ENCODE data around the gene MRPL11. TPM values are rescaled to one million over a fixed set of nuclear protein-coding genes. Genes with fewer than 3 reads are reported as not detected.

The MRPL11 gene
- total and polyA plus RNA-seq, 10 of the 15 experiments (the other 5 are each of a cell fraction or from before 2014, with no cell fraction given), result 43.5 to 248 (median 109) TPM

- TF ChIP-seq ZNF687 (IDR thresholded peaks at IDR 0.05) (no peak), CBX3 (IDR thresholded peaks at IDR 0.05; ENCODE audit: borderline replicate concordance, low read depth) (no peak), IRF5 (IDR thresholded peaks at IDR 0.05; ENCODE audit: borderline replicate concordance) (no peak), RBBP5 (conservative IDR thresholded peaks at IDR 0.05) (no peak), SKIL (IDR thresholded peaks at IDR 0.05; ENCODE audit: low read depth, poor library complexity, severe bottlenecking) (no peak), GABPA (IDR thresholded peaks at IDR 0.05; ENCODE audit: low read depth) (no peak), JUNB (IDR thresholded peaks at IDR 0.05) (no peak), ZNF622 (IDR thresholded peaks at IDR 0.05) (no peak), TARDBP (IDR thresholded peaks at IDR 0.05; ENCODE audit: borderline replicate concordance) (no peak), BACH1 (IDR thresholded peaks at IDR 0.05; ENCODE audit: borderline replicate concordance) (no peak)
These were observed 9.9 kb upstream of the MRPL11 start (continued) for GRCh38 chr11:66448523-66448922.

Measured in GM12878 (cell line).